ENCODE data around the gene PTCHD4. TPM values are rescaled to one million over a fixed set of nuclear protein-coding genes. Genes with fewer than 3 reads are reported as not detected.
"Not testable (repeated sequence)": the region's sequence is repeated elsewhere in the genome, so short reads cannot be mapped to it uniquely, and the experiment has no call there.

PTCHD4 gene
- total RNA-seq, 2 donors from 2014 or later: not detected

DNA sequence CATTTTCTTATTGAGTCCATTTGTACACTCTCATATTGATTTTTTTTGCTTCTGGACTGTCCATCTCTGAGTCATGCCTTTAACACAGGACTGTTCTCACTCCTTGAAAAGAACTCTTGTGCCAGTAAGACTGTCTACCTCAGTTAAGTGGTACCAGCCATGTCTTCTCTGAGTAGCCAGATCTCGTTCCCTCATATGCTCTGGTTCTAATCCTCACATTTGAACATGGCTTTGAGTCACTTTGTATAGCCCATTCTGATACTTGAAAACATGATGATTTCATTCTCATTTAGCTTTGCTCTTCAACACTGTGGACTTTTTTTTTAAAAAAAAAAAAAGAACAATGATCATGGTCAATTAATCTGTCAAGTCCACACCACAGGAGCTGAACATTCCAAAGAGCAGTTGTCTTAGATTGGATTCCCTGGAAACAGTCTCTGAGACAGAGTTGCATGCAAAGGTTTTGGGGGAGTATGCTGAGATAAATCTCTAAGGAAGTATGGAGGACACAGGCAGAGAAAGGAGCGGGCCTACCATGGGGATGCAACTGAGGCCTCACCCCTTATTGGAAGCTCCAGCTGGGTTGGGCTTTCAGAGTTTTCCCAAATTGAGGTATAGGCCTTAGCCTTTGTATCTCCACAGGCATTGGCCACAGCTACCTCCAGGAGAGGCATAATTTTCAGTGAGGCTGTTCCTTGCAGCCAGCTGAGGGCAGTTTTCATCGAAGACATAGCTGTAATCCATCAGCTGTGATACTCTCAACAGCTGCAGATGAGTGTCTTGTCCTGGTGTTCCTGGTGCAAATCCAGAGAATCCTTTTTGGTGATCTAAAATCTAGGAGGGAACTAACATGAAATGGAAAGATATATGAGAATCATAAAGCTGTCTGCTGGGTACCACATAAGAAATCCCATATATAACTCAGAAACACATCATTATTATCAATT lies 6.0 kb upstream of the PTCHD4 start:
- no peaks in the 10 kb centered on the region for H3K36me3 ChIP-seq
- no peaks in the 10 kb centered on the region for H3K9me3 ChIP-seq
- intact Hi-C loops (cut with DNase I): no loop called here
- TF ChIP-seq CTCF (IDR thresholded peaks at IDR 0.05): no peak
- no peaks in the 10 kb centered on the region for H3K4me1 ChIP-seq
- H3K27ac ChIP-seq: no peak overlapping the region
- H3K9ac ChIP-seq (ENCODE audit: low read depth in 2 of 2, low read length in 2 of 2): no peak overlapping the region
- no peak for DNase-seq
- H3K27me3 ChIP-seq: no peaks in the 10 kb centered on the region
- H3K4me3 ChIP-seq: no peak overlapping the region

DNA sequence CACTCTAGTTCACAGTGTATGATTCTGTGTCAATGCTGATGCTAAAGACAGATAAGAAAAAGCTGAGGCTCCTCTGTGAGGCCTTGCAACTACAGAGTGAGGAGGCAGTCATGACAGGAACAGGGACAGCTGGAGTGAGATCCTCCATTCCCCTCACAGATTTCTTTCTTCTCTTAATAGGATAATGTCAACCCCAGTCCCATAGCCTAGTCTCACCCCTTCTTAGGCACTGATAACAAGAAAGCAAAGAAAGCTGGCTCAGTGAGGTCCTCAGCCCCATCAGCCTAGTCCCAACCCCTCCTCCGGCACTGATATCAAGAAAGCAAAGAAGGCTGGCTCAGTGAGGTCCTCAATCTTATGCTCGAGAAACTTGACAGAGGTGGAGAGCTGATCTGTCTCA lies 2.1 kb upstream of the PTCHD4 start:
- TF ChIP-seq CTCF (IDR thresholded peaks at IDR 0.05): no peak
- no peak overlapping the region for H3K27ac ChIP-seq
- intact Hi-C loops (cut with DNase I): no loop called here
- DNase-seq: no peak
- no peak overlapping the region for H3K4me3 ChIP-seq
- H3K9me3 ChIP-seq: no peaks in the 10 kb centered on the region
- no peaks in the 10 kb centered on the region for H3K27me3 ChIP-seq
- no peak overlapping the region for H3K9ac ChIP-seq (ENCODE audit: low read depth in 2 of 2, low read length in 2 of 2)
- H3K4me1 ChIP-seq: no peaks in the 10 kb centered on the region
- no peaks in the 10 kb centered on the region for H3K36me3 ChIP-seq

- intact Hi-C loops (cut with DNase I): no loop called here
- H3K9ac ChIP-seq (ENCODE audit: low read depth in 2 of 2, low read length in 2 of 2): no peak overlapping the region
- DNase-seq: no peak
- no peak for TF ChIP-seq CTCF (IDR thresholded peaks at IDR 0.05)
- no peaks in the 10 kb centered on the region for H3K9me3 ChIP-seq
- no peaks in the 10 kb centered on the region for H3K27me3 ChIP-seq
- H3K4me1 ChIP-seq: no peaks in the 10 kb centered on the region
- H3K36me3 ChIP-seq: no peaks in the 10 kb centered on the region
- H3K27ac ChIP-seq: no peak overlapping the region
- no peak overlapping the region for H3K4me3 ChIP-seq
Observed at GRCh38 chr6:48111575-48111974, 578 bp upstream of the PTCHD4 start.

DNA sequence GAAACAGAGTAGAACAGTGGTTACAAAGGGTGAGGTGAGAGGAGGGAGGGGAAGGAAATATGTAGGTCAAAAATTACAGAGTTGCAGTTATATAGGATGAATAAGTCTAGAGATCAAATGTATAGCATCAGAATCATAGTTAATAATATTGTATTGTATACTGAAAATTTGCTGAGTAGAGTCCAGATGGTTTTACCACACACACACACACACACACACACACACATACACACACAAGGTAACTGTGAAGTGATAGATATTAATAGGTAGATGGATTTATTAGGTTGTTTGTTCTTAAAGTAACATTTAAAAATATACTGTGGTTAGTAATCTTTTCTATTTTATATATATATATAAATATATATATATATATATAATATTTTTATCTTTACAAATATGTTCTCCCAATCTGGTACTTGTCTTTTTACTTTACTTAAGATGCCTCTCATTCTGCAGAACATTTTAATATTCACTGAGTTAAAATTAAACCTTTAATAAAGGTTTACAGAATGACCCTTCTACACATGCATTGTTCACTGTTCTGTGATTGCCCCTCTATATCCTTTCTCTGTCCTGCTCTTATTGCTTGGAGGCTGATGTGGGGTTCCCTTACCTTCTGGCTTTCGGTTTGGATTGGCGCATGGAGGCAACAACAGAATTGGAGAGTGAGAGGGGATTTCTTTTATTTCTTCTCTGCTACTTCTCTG lies 408 bp downstream of the PTCHD4 start:
- H3K4me3 ChIP-seq: no peak overlapping the region
- no peaks in the 10 kb centered on the region for H3K36me3 ChIP-seq
- DNase-seq: no peak
- no peak overlapping the region for H3K27ac ChIP-seq
- intact Hi-C loops (cut with DNase I): no loop called here
- H3K4me1 ChIP-seq: no peaks in the 10 kb centered on the region
- TF ChIP-seq CTCF (IDR thresholded peaks at IDR 0.05): no peak
- H3K9ac ChIP-seq (ENCODE audit: low read depth in 2 of 2, low read length in 2 of 2): no peak overlapping the region
- H3K27me3 ChIP-seq: no peaks in the 10 kb centered on the region
- no peaks in the 10 kb centered on the region for H3K9me3 ChIP-seq

- Histone ChIP-seq H3K4me1 (no peaks in the 10 kb centered on the region), H3K36me3 (no peaks in the 10 kb centered on the region), H3K27ac (no peak overlapping the region), H3K9me3 (no peaks in the 10 kb centered on the region), H3K9ac (ENCODE audit: low read depth in 2 of 2, low read length in 2 of 2) (no peak overlapping the region), H3K27me3 (no peaks in the 10 kb centered on the region), H3K4me3 (no peak overlapping the region)
- intact Hi-C loops (cut with DNase I): no loop called here
- no peak for TF ChIP-seq CTCF (IDR thresholded peaks at IDR 0.05)
- no peak for DNase-seq
Observed at GRCh38 chr6:48109944-48110343, 1.1 kb downstream of the PTCHD4 start.

GRCh38 chr6:48102476-48103195 lies 8.4 kb downstream of the PTCHD4 start:
- H3K27me3 ChIP-seq; DNase-seq; H3K4me1 ChIP-seq; H3K9me3 ChIP-seq; H3K36me3 ChIP-seq; intact Hi-C loops (cut with DNase I); H3K9ac ChIP-seq (ENCODE audit: low read depth in 2 of 2, low read length in 2 of 2); H3K27ac ChIP-seq; H3K4me3 ChIP-seq: not testable (repeated sequence)

Measured in colonic mucosa (tissue), 4 donors.